NCI-H1930 (cell line): ENCODE results near the gene WFIKKN1.

Experiments
- DNase-seq, 2 experiments: peaks; one replicate each; lab custom pipeline; 2025; lab: John Stamatoyannopoulos, UW

The WFIKKN1 gene

DNA sequence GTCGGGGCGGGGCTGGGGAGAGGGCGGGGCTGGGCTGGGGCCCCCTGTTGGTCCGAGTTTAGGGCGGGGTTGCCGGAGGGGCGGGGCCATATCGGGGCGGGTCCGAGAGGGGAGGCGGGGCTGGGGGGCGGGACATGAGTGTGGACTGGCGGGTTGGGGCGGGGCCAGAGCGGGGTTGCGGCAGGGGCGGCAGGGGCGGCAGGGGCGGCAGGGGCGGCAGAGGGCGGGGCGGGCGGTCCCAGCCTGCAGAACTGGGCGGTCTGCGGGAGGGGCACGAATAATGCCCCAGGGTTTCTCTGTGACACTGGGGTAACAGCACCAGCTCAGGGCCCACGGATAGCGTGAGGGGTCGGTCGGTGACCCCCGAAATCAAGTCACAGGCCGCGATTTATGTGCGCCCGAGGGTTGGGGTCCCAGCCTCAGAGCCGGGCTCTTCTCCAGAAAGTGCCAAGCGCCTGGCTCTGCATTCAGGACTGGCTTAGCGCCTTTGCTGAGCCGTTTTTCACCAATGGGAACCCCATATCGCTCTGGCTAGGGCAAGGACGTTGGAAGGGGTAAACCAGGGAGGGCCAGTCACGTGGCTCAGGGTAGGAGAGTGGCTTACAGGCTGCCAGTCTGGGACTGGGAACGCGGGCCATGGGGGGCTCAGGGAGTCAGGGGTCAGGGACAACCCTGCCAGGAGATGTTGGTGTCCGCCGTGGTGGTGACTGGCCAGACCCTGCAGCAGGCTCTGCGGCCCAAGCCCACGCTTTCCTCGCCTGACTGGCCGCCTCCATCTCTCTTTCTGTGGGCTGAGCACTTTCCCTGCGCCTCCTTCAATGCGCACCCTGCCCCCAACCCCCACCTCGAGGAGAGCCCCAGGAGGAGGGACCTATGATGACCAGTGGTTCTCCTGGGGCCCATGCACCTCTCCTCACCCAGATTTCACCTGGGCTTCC, 6.6 kb downstream of the WFIKKN1 start:
- DNase-seq, result peak in 1 of 2 experiments; percentile 94

- no peak for DNase-seq
Measured at GRCh38 chr16:638034-638543, 7.3 kb downstream of the WFIKKN1 start.

DNA sequence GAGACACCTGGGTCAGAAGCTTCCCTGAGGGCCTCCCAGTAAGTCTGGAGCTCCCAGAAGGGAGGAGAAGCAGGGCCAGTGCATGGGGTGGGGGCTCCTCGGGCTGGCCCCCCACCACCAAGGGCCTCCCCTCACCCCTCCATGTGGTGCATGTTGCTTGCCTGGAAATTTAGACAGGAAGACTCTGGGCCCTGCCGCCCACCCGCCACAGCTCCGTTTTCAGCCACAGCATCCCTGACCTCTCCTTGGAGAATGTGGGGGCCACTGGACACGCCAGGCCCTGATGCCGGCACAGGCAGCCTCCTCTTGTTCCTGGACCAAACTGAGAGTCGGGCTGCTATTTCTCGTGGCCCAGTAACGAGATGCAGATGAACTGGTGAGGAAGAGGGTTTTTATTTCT, 8.1 kb downstream of the WFIKKN1 start:
- DNase-seq, result no peak

DNA sequence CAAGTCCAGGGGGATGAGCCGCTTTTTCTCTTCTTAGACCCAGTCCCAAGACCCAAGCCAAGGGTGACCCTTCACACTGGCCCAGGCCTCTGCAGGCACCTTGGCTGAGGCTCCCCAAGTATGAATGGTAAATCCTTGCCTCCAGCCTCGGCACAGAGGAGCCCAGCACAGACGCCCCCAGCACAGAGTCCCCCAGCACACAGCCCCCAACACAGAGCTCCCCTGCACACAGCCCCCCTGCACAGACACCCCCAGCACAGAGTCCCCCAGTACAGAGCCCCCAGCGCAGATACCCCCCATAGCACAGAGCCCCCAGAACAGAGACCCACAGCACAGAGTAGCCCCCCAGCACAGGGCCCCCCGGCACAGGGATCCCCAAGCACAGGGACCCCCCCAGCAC, 9.8 kb downstream of the WFIKKN1 start:
- DNase-seq, result no peak

DNA sequence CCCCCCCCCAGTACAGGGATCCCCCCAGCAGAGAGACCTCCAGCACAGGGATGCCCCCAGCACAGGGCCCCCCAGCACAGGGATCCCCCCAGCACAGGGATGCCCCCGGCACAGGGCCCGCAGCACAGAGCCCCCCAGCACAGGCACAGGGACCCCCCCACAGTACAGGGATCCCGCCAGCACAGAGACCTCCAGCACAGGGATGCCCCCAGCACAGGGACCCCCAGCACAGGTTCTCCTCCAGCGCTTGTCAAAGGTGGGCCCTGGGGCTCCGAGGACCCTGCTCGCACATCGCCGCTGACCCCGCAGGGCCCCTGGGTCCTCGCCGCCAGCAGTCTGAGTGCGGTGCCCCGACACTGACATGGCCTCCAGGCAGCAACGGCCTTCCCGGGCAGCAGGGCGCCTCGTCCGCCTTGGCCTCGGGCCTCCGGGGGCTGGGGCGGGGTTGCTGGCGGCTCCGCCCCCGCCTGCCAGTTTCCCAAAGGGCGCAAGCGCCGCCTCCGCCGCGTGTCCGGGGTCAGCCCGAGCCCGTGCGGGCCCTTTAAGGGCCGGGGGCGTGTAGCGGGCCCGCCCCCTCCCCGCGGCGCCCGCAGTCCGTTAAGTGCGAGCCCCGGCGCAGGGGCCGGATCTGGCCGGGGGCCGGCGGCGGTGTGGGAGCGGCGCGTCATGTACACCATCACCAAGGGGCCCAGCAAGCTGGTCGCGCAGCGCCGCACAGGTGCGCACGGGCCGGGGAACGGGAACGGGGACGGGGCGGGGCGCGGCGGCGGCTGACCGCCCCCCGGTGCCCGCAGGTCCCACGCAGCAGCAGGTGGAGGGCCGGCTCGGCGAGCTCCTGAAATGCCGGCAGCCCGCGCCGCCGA, 10.8 kb downstream of the WFIKKN1 start, which contains the start of gene MCRIP2:
MCRIP2 (plus strand) TSS at position 503 of the 863 bp plus-strand sequence; CDS start at position 667, 164 bp downstream.
- DNase-seq, result peak; percentile 69 to 85

DNA sequence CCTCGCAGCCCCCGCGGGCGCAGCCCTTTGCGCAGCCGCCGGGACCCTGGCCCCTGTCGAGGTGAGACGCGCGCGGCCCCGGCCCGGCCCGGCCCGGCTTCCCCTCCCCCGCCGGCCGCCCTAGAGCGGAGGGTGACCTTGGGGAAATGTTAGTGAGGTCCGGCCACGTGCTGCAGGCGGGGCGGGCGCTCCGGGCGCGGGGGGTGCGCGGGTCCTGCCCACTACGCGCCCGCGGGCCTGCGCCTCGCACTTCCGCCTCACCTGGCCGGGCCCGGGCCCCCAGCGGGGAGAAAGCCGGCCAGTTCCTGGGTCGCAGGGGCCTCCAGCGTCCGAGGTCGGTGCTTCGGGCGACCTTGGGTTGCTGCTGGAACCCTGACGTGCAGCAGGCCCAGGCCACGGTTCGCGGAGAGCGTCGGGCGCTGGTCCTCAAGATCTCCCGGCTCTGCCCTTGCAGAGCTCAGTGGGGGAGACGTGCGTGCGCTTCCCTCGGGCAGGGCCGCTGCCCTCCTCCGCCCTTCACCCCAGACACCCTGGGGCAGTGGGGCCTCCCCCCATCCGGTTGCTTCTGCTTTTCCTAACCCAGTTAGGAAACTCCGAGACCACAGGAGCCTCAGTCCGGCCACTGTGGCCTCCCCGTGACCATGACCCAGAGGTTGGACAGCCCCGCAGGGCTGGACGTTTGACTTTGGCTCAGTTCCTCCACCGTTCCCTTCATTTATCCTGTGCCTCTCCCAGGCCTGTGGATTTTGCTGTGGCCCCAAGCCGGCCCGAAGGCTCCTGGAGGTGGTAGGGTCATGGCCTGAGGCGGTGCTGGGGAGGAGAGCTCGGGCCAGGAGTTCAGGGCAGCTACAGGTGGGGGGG, 11.6 kb downstream of the WFIKKN1 start:
- no peak for DNase-seq

DNA sequence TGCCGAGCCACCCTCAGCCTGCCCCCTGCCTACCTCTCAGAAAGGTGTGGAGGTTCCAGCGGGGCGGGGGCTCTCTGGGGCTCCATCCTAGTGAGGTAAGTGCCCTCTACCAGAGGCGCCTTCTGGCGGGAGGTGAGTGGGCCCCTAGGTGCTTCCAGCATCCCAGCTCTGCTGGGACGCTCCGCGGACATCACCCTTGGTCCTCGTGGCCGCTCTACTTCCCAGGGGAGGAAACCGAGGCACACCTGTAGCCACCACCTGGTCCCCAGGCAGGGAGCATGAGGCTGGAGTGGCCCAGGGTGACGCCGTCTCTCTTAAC, 12.2 kb downstream of the WFIKKN1 start:
- DNase-seq, result no peak

GRCh38 chr16:644556-644955, 13.8 kb downstream of the WFIKKN1 start:
- no peak for DNase-seq

- DNase-seq, result no peak
Measured at GRCh38 chr16:645852-646678, 15.3 kb downstream of the WFIKKN1 start.

DNA sequence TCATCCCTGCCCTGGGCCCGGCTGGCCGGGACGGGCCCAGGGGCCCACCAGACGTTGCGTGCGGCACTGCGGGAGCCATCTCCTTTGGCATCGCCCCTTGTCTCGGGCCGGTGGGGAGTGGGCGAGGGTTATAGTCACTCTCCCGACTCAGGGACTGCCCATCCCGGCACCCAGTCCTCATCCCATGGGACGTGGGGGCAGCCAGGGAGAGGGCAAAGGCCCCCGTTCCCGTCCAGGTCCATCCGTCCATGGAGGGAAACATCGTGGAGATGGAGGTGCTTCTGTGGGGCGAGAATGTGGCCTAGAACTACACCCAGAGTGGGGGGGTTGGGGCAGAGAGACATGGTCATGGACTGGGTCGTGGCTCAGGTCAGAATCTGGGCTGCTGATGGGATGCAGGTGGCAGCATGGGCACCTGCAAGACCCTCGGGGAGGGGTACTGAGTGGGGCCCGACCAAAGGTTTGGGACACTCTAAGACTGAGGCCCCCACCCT, 15.9 kb downstream of the WFIKKN1 start:
- no peak for DNase-seq

- no peak for DNase-seq
Measured at GRCh38 chr16:647173-647902, 16.6 kb downstream of the WFIKKN1 start.

DNA sequence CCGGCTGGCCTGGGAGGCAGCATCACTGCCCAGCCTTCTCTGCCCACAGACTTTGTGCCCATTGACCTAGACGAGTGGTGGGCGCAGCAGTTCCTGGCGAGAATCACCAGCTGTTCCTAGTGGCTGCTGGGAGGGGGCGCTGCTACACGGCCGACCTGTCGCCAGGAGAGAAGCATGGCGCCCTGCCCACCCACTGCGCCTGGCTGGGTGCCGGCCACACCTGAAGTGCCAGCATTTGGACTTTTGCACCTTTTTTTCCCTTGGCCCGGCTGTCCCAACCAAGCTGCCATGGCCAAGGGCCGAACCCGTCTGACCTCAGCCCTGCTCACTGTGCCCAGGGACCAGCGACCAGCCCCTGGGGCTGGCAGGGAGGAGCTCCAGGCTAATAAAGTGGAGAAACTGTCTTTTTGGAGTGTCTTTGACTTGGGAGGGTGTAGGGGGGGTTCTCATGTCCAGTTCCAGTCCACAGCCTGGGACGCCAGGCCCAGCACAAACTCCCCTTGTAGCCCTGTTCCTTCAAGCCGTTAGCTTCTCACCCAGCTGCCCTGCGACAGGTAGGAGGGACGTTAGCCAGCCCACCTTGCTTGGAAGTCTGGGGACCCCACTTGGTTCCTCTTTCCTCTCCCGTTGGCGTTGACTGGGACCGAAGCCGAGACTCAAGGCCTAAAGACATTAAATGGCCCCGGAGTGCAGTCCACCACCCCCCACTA, 17.4 kb downstream of the WFIKKN1 start:
- peak; percentile 14 to 43 for DNase-seq

DNA sequence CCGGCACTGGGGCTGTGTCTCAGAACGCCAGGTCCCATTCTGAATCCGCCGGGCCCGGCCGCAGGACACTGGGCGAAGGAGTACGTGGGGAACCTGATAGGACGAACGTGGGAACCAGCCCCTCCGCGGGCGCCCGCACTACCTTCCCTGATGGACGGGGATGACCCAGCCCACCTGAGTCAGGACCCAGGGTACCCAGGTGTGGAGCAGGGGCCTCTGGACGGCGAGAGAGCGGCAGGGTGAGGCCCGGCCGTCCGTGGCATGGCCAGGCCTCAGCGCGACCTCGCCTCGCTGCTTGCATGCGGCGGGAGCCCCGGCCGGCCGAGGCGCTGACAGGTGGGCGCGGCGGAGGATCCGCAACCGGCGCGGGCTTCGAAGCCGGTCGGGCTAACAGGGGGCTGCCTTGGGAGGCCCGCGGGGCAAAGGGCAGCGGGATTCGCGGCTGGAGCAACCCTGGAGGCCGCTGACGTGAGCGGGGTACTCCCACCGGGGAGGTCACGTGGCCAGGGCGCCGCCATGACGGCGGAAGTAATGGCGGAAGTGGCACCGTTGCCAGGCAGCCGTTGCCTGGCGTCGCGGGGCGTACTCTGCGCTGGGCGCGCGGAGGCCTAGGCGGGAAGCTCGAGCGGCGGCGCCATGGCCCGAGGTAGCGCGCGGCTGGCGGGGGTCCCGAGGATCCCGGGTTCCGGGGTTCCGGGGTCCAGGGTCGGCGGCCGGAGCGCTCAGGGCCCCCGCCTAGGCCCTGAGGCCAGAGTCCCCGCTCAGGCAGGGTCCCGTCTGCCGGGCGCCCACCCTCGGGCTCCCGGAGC, 18.2 kb downstream of the WFIKKN1 start, which contains the start of gene WDR90:
WDR90 (plus strand) TSS at position 585 of the 809 bp plus-strand sequence; CDS start at position 637, 52 bp downstream.
- peak; percentile 87 to 94 for DNase-seq

DNA sequence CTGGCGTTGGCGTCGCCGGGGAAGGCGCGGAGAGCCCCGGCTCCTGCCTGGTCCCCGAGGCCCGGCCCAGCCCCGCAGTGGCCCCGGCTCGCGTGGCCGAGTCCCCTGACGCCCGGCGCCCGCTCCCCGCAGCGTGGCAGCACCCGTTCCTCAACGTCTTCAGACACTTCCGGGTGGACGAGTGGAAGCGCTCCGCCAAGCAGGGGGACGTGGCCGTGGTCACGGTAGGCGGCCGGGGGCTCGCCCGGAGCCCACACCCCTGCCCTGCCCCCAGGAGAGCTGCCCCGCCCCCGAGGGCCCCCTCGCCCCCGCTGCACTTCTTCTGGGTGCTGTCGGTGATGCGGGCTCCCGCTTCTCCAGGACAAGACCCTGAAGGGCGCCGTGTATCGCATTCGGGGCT, 18.8 kb downstream of the WFIKKN1 start:
- DNase-seq, result no peak

GRCh38 chr16:651844-652243, 21.1 kb downstream of the WFIKKN1 start:
- no peak for DNase-seq

- DNase-seq, result no peak
Measured at GRCh38 chr16:652454-653305, 21.9 kb downstream of the WFIKKN1 start.

DNA sequence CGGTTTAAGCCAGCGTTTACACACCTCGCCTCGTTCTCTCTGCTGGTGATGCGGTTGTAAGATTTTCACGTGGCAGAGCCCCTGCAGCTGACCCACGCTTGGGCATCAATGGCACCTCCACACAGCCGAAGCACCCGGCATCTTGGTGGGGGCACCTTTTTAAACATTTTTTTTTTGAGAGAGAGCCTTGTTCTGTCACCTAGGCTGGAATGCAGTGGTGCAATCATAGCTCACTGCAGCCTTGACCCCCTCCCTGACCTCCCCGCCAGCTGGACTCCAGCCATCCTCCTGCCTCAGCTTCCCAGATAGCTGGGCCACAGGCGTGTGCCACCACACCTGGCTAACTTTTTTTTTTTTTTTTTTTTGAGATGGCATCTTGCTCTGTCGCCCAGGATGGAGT, 23.2 kb downstream of the WFIKKN1 start:
- DNase-seq, result no peak
